GM18867 (cell line): Measurements from ENCODE around the gene SLC24A5.
A peak's percentile ranks its signal among the peaks of the same experiment; 100 is the strongest.

Experiments
- ATAC-seq: cut with Tn5 transposase; IDR thresholded peaks from one replicate; pipeline ENCODE4 v1.9.1; 2021; ENCODE audit warnings: mild to moderate bottlenecking, moderate library complexity; ENCODE audit not compliant: unreplicated experiment

SLC24A5 gene

DNA sequence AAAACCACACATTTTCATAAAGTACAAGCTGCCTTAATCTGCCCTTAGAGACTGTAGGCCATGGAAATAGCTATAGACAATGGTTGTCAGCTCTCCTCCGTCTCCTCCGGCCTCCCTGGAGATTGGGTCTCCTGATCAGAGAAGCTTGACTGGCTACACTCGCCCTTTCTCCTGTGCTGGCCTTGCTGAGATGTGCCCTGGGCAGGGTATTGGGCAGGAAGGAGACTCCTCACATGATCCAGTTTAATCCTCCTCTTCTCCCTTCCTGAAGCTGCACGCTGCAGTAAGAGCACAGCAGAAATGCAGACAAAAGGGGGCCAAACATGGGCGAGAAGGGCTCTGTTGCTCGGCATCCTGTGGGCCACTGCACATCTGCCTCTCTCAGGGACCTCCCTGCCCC lies at the start of gene SLC24A5:
Gene SLC24A5 (plus strand): TSS at position 246 of the 400 bp plus-strand sequence. CDS start 55 bp downstream, at position 301.
- ATAC-seq = no peak

- ATAC-seq = no peak
Observed at GRCh38 chr15:48072941-48073340, 47.8 kb upstream of the SLC24A5 start.

DNA sequence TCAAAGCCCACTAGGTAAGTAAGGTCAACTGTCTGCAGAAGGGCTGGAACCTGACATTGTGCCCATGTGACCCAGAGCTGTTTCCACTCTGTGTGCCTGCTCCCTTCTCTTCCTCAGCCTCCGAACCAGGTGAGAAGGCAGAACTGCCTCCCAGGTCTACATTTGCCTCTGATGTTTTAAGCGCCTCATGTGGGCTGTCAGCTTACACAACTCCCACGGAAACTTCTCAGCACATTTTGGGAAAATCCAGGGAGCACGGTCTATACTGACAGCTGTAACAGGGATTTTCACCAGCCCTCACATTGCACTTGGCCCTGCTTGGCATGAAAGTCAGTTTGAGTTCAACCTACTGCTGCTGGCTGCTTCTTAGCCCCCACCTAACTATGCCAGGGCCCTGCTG lies 46.9 kb upstream of the SLC24A5 start:
- no peak for ATAC-seq

DNA sequence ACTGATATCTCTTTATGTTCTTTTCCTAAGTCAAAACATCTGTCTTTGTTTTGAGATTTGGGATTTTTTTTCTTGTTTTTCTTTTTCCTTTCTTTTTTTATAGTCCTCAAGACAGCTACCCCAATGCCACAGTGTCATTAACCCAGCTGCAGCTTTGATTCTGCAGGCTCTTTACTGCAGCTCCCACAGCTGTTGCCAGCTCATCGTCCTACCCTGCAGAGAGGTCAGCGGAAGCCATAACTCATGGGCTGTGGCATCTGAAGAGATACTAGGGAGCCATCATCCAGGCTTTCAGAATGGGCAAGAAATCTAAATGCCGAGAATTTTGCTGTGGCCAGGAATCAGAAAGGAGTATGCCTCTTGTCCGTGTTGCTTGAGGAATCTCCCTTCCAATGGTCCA lies 44.3 kb upstream of the SLC24A5 start:
- ATAC-seq = no peak

DNA sequence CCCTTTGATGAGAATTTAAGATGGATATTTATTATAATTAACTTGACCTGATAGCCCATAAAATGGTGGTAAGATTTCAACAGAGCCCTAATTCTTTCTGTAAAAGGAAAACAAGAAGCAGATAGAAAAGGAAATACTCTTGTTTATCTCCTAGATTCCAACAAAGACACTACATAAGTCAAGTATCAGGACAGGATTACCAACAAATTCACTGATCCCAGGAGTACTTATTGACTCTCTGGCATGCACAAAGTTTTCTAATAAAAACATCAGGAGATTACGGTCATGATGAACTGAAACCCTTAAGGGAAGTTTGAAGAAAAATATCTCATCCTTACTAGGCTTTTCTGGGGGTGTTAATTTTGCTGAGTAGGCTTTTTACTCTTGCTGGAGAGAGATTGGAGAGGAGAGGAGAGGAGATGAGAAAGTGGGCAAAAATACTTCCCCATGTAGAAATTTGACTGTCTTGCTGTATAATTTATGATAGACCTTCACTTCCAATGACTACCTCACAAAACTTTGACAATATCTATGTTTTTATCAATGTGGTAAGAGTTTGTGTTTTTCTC lies 43.1 kb upstream of the SLC24A5 start:
- ATAC-seq = no peak

- ATAC-seq = no peak
Observed at GRCh38 chr15:48084759-48085590, 35.8 kb upstream of the SLC24A5 start.

DNA sequence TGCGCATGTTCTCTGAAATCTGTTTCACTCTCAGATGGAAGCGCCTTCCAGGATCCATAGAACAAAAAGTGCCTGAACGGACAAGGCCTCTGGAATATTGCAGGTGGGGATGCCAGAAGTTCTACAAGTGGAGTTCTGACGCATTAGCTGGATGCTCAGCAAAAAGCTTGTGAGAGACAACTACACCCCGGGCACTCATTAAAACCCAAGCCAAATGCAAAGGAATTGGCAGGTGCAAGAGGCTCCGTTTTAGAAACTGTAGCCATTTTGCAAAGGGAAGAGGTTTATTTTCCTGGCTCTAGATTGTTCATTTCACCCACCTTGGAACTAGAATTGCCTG lies 35.2 kb upstream of the SLC24A5 start:
- no peak for ATAC-seq

GRCh38 chr15:48086133-48086532 lies 34.7 kb upstream of the SLC24A5 start:
- no peak for ATAC-seq

DNA sequence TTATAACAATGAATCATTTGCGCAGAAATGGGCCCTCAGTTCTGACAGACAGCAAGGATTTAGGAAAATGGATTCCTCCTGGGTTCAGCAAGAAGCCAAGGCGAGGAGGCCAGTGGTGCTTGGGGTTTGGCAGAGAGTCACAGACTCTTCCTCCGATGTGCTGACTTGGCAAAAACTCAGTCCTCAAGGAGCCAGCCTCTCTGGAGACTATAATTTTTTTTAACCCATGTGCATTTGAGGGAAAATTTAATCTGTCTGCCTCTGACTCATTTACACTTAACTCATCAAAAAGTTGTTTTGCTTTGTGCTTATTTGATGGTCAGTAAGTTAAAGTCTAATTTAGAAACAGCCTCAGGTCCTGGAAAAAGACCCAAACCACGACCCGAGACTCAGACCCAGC lies 34.2 kb upstream of the SLC24A5 start:
- no peak for ATAC-seq

DNA sequence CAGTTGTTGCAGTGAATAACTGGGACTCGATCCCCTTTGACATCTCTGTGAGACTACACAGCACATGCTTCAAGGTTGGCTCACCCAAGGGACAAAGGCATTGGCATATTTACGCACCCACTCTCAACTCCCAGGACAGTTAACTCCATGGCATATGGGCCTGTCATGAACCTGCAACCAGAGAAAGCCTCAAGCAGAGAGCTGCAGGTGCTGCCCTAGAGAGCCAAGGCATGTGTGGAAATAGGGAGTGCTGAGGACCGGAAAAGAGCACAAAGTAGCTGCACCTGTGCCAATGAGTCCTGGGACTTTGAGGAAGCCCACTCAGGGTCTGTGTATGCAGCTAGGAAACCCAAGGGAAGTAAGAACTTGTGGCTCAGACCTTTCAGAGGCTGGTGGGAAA lies 32.9 kb upstream of the SLC24A5 start:
- no peak for ATAC-seq

- peak; percentile 78 for ATAC-seq
Observed at GRCh38 chr15:48089702-48090101, 31.1 kb upstream of the SLC24A5 start.

- no peak for ATAC-seq
Observed at GRCh38 chr15:48090115-48090514, 30.7 kb upstream of the SLC24A5 start.

DNA sequence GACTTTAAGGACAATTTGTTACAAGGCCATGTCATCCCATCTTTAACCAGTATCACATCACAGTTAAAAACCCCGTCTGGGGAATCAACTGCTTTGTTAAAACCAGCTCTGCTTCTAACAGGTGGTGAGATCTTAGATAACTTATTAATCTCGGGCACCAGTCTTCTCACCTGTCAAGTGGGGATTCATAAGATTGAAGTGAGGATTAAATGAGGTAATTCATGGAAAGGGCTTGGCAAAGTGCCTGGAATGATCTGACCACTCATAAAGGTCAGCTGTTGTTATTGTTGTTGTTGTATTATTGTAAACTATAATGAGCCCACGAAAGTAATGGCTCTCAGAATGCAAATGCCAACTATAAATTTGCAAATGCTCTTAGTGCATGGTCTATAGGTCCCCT lies 30.1 kb upstream of the SLC24A5 start:
- ATAC-seq = no peak

DNA sequence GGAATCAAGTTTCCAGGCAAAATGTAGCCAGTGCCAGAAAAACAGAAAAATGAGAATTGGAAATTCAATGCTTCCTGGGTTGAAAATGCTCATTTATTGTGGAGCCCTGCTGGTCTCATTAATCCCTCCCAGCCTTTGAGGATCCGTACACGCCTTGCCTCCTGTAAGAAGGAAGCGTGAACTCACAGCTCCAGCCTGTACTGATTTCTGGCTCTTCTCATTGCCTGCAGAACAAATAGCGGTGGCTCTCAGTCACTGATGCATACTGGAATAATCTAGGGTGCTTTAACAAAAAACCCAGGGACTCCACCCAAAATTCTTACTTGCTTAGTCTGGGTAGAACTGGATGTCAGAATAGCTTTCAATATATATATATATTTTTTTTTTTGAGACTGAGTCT lies 29.3 kb upstream of the SLC24A5 start:
- no peak for ATAC-seq

- peak; percentile 97 for ATAC-seq
Observed at GRCh38 chr15:48096355-48096786, 24.4 kb upstream of the SLC24A5 start.

GRCh38 chr15:48096813-48097212 lies 24.0 kb upstream of the SLC24A5 start:
- no peak for ATAC-seq

DNA sequence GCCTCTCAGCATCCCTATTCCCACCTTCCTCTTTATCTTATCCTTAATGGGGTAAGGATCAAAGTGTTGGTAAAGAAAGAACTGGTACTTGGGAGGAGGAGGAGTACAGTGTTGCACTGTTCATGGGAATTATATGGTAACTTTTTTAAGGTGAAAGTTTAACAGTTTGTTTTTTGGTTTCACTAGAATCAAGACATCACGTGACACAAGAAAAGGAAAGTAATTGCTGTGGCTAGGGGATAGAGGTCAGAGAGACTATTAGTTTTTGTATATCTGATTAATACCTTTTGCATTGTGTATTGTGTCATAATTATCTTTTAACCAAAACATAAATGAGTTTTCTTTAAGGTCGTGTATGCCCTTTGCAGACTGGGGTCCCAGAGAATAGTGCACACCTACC lies 23.5 kb upstream of the SLC24A5 start:
- ATAC-seq = no peak

GRCh38 chr15:48101376-48101961 lies 19.3 kb upstream of the SLC24A5 start:
- no peak for ATAC-seq

GRCh38 chr15:48102167-48102566 lies 18.6 kb upstream of the SLC24A5 start:
- ATAC-seq = no peak

GRCh38 chr15:48103647-48104046 lies 17.1 kb upstream of the SLC24A5 start:
- no peak for ATAC-seq

DNA sequence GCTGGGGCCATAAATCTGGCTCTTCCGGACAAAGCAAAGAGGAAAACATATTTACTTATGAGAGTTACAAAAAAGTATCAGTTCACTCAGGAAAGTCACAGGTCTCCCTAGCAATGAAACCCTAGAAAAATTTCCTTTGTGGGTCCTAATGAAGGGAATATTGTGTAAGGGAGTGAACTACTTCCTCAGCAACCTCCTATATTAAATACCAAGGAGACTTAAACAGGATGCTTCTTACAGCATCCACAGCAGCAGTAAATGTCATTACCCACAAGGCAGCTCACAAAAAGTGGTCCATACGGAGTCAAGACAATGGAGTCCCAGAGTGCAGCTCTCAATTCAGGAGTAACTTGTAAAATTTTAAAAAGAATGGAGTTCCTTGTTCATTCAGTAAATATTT lies 14.9 kb upstream of the SLC24A5 start:
- ATAC-seq = no peak

GRCh38 chr15:48109212-48109611 lies 11.6 kb upstream of the SLC24A5 start:
- no peak for ATAC-seq
